HEK293T (cell line): Measurements from ENCODE around the gene OR8D4.

Source experiments
- CTCF ChIA-PET: fragments of 350-600 bp; formaldehyde crosslinking; extraction: SDS; loops from one replicate; lab custom pipeline; 2021; ENCODE audit warnings: antibody characterized with exemption, inconsistent platforms; lab: Yijun Ruan, JAX
- POLR2A ChIA-PET: fragments of 350-600 bp; formaldehyde crosslinking; extraction: SDS; loops from one replicate; lab custom pipeline; 2020; ENCODE audit warnings: antibody characterized with exemption, inconsistent platforms; lab: Yijun Ruan, JAX
- DNase-seq: peaks from one replicate; pipeline ENCODE4 v3.0.0; 2012; ENCODE audit warnings: mixed read lengths; ENCODE audit errors: extremely low spot score
- ARNT ChIP-seq: fragments of 450-650 bp; IDR thresholded peaks from 2 replicates; pipeline ENCODE4 v1.6.1; 2017; ENCODE audit warnings: mild to moderate bottlenecking
- BHLHE40 ChIP-seq: fragments of 450-650 bp; IDR thresholded peaks from 2 replicates; pipeline ENCODE4 v1.6.1; 2016; ENCODE audit warnings: mild to moderate bottlenecking, moderate library complexity, borderline replicate concordance
- CTBP1 ChIP-seq: fragments of 450-650 bp; IDR thresholded peaks from 2 replicates; pipeline ENCODE4 v1.6.1; 2016; ENCODE audit warnings: borderline replicate concordance
- ELF4 ChIP-seq: fragments of 450-650 bp; IDR thresholded peaks from 2 replicates; pipeline ENCODE4 v1.6.1; 2017; ENCODE audit warnings: antibody characterized with exemption
- FOXA1 ChIP-seq: fragments of 450-650 bp; IDR thresholded peaks from 2 replicates; pipeline ENCODE4 v1.6.1; 2016; ENCODE audit warnings: mild to moderate bottlenecking
- FOXK2 ChIP-seq: fragments of 450-650 bp; IDR thresholded peaks from 2 replicates; pipeline ENCODE4 v1.6.1; 2016; ENCODE audit warnings: mild to moderate bottlenecking
- FOXM1 ChIP-seq: fragments of 450-650 bp; IDR thresholded peaks from 2 replicates; pipeline ENCODE4 v1.6.1; 2017; ENCODE audit warnings: mild to moderate bottlenecking, borderline replicate concordance
- HDGF ChIP-seq: fragments of 450-650 bp; IDR thresholded peaks from 2 replicates; pipeline ENCODE4 v1.6.1; 2017; ENCODE audit warnings: antibody characterized with exemption, borderline replicate concordance
- L3MBTL2 ChIP-seq: fragments of 450-650 bp; conservative IDR thresholded peaks from 2 replicates; pipeline ENCODE4 v1.6.1; 2016; ENCODE audit warnings: mild to moderate bottlenecking
- LEF1 ChIP-seq: fragments of 450-650 bp; IDR thresholded peaks from 2 replicates; pipeline ENCODE4 v1.6.1; 2017; ENCODE audit warnings: mild to moderate bottlenecking, borderline replicate concordance
- NFRKB ChIP-seq: fragments of 450-650 bp; IDR thresholded peaks from 2 replicates; pipeline ENCODE4 v1.6.1; 2016; ENCODE audit warnings: mild to moderate bottlenecking, moderate library complexity
- SP1 ChIP-seq: fragments of 450-650 bp; IDR thresholded peaks from 2 replicates; pipeline ENCODE4 v1.6.1; 2017
- SUZ12 ChIP-seq: fragments of 450-650 bp; IDR thresholded peaks from 2 replicates; pipeline ENCODE4 v1.6.1; 2016; ENCODE audit warnings: mild to moderate bottlenecking
- TARDBP ChIP-seq: fragments of 450-650 bp; IDR thresholded peaks from 2 replicates; pipeline ENCODE4 v1.6.1; 2016
- ZNF384 ChIP-seq: fragments of 450-650 bp; IDR thresholded peaks from 2 replicates; pipeline ENCODE4 v1.6.1; 2016
- TF ChIP-seq, protein P1 (sequence below): fragments of 450-650 bp; IDR thresholded peaks from 2 replicates; pipeline ENCODE4 v1.6.1; 2016

OR8D4 gene

DNA sequence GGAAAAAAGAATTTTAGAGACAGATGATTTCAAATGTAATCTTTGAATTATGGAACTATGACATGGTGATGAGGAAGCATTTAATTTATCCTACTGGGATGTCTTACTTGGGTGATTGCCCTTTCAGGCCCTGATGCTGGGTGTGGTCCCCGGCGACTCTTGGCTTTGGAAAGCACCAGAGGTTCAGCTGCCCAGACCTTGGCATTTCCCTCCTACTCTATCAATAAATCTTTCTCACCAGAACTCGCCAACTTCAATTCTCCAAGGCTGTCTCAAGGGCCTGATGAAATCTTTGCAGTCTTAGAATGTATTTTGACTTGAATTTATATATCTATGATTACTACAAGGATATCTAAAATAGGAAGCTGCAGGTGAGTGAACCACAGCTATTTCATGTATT lies 19.0 kb downstream of the OR8D4 start:
- ChIA-PET CTCF (no interaction called here), POLR2A (no interaction called here)
- TF ChIP-seq FOXM1 (no peak), SUZ12 (no peak), ELF4 (no peak), HDGF (no peak), ZNF384 (no peak), FOXA1 (no peak), L3MBTL2 (no peak), LEF1 (no peak)
- no peak for DNase-seq

DNA sequence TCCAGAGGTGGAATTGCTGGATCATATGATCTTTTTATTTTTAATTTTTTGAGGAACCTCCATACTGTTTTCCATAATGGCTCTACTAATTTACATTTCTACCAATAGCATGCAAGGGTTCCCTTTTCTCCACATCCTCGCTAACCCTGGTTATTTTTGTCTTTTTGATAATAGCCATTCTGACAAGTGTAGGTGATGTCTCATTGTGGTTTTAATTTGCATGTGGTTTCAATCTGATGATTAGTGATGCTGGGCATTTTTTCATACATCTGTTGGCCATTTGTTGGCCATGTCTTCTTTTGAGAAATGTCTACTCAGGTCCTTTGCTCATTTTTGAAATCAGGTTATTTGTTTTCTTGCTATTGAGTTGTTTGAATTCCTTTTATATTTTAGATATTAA lies 22.1 kb downstream of the OR8D4 start:
- no peak for DNase-seq
- TF ChIP-seq SP1 (no peak), CTBP1 (no peak), FOXK2 (no peak), ZNF384 (no peak), L3MBTL2 (no peak), SUZ12 (no peak), ARNT (no peak), BHLHE40 (no peak), NFRKB (no peak), TARDBP (no peak), FOXA1 (no peak), LEF1 (no peak), HDGF (no peak), ELF4 (no peak), FOXM1 (no peak)
- TF ChIP-seq, protein P1, sequence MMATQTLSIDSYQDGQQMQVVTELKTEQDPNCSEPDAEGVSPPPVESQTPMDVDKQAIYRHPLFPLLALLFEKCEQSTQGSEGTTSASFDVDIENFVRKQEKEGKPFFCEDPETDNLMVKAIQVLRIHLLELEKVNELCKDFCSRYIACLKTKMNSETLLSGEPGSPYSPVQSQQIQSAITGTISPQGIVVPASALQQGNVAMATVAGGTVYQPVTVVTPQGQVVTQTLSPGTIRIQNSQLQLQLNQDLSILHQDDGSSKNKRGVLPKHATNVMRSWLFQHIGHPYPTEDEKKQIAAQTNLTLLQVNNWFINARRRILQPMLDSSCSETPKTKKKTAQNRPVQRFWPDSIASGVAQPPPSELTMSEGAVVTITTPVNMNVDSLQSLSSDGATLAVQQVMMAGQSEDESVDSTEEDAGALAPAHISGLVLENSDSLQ = no peak
- ChIA-PET POLR2A (no interaction called here), CTCF (no interaction called here)

DNA sequence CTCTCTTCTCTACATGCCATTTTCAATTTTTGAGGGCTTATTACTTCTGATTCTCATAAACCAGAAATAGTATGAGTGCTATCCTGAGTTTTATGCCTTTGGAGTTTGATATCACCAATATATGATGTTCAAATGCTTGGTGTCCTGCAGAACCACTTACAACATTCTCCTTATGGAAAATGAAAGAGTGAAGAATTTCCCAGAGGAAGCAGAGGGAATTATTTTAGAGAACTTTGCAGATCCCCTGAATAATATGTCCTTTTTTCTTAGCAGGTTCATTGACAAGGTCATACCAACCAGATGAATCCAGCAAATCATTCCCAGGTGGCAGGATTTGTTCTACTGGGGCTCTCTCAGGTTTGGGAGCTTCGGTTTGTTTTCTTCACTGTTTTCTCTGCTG lies 37.4 kb downstream of the OR8D4 start, which contains the start of gene OR4D5:
Gene OR4D5, plus strand, starts transcription at position 301 of the 400 bp plus-strand sequence. Its CDS starts 0 bp downstream, at position 301.
- DNase-seq = no peak
- TF ChIP-seq ZNF384 = no peak
- no peak for TF ChIP-seq FOXM1
- TF ChIP-seq FOXK2 = no peak
- TF ChIP-seq NFRKB = no peak
- no peak for TF ChIP-seq HDGF
- no peak for TF ChIP-seq LEF1
- TF ChIP-seq ELF4 = no peak
- TF ChIP-seq SP1 = no peak
- TF ChIP-seq FOXA1 = no peak
- POLR2A ChIA-PET = no interaction called here
- CTCF ChIA-PET = no interaction called here

DNA sequence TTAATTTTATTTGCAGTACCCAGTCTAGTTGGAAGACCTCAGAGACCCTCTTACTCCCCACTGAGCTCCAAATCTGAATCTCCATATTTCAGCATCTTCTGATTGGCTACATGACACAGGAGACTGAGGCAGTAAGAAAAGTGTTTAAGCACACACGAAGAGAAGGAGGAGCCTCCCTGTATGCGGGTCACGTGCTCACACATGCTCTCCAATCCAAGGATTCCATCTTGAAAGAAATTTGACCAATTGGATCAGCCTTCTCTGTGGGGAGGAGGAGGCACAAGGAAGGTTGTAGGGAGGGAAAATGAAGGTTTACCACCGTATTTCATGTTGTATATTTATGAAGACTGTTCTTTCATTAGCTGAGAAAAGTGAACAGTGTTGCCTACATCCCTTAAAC lies 40.4 kb downstream of the OR8D4 start:
- POLR2A ChIA-PET = no interaction called here
- TF ChIP-seq LEF1 (no peak), TARDBP (no peak), CTBP1 (no peak), FOXK2 (no peak), L3MBTL2 (no peak), SUZ12 (no peak), BHLHE40 (no peak), ARNT (no peak), ZNF384 (no peak), FOXM1 (no peak), FOXA1 (no peak), NFRKB (no peak), SP1 (no peak), HDGF (no peak), ELF4 (no peak)
- TF ChIP-seq, protein P1 = no peak
- CTCF ChIA-PET = no interaction called here
- no peak for DNase-seq

DNA sequence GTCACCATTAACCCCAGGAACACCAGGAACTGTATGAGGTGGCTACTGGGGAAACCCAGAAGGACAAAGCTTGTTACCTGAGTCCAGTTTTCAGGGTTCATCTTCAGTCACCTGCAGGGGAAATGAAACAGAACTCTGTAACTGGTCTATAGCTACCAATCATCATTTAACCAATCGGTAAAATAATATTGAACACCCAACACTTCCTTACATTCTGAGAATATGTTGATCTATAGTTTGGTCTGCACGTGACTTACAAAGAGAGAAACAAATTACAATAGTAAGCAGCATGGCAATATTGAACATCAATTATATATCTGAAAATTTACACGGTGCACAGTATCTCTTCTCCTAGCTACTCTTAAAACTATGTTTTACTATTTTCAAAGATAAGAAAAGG lies 41.8 kb downstream of the OR8D4 start, which contains the start of gene OR6T1:
Gene OR6T1, minus strand, starts transcription at position 101 of the 400 bp plus-strand sequence. Its CDS starts 0 bp downstream, at position 101.
- no peak for TF ChIP-seq ZNF384
- no peak for DNase-seq
- CTCF ChIA-PET = no interaction called here

DNA sequence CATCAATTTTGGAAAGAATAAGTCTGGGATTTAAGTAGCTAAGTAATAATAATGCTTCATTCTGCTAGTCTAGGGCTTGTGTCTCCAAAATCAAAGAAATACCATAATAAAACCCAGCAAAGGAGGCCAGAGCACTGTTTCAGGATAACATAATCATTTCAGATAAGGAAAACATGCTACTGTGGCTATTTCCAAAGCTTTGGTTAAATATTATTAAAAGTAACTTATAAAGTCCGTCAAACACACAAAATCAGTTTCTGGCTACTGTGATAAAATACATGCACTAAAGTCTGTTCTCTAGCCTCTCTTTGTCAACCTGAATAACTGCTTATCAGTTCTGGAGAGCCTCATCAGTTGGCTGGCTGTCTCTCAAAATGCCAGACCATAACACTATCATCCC lies 43.2 kb downstream of the OR8D4 start:
- POLR2A ChIA-PET = no interaction called here
- CTCF ChIA-PET = no interaction called here
- no peak for DNase-seq

More for the DNA sequence above, 41.8 kb downstream of the OR8D4 start, which contains the start of gene OR6T1:
- POLR2A ChIA-PET = no interaction called here

More for the DNA sequence above, 43.2 kb downstream of the OR8D4 start:
- TF ChIP-seq, protein P1 = no peak
- TF ChIP-seq FOXM1 (no peak), ARNT (no peak), FOXA1 (no peak), BHLHE40 (no peak), SP1 (no peak), L3MBTL2 (no peak), ZNF384 (no peak), FOXK2 (no peak), TARDBP (no peak), ELF4 (no peak), HDGF (no peak), NFRKB (no peak), CTBP1 (no peak), LEF1 (no peak), SUZ12 (no peak)
